ENCODE measurements around the gene NANS. TPM values are rescaled to one million over a fixed set of nuclear protein-coding genes. Genes with fewer than 3 reads are reported as not detected.

NANS gene
- total and polyA plus RNA-seq, 2 of the 13 experiments (the other 11 are each of a cell fraction or from before 2014, with no cell fraction given) = 86.9 to 203 TPM

DNA sequence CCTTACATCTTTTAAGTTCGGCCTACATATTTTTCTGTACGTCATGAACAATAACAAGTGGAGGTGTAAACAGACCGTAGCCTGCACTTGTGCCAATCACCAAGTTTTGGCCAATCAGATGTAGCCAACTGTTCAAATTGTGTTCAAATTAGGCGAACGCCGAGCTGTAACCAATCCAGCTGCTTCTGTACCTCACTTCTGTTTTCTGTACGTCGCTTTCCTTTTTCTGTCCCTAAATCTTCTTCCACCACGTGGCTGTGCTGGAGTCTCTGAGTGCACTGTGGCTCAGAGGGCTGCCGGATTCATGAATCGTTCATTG, 36.0 kb downstream of the NANS start (continued):
- TF ChIP-seq, protein P1, sequence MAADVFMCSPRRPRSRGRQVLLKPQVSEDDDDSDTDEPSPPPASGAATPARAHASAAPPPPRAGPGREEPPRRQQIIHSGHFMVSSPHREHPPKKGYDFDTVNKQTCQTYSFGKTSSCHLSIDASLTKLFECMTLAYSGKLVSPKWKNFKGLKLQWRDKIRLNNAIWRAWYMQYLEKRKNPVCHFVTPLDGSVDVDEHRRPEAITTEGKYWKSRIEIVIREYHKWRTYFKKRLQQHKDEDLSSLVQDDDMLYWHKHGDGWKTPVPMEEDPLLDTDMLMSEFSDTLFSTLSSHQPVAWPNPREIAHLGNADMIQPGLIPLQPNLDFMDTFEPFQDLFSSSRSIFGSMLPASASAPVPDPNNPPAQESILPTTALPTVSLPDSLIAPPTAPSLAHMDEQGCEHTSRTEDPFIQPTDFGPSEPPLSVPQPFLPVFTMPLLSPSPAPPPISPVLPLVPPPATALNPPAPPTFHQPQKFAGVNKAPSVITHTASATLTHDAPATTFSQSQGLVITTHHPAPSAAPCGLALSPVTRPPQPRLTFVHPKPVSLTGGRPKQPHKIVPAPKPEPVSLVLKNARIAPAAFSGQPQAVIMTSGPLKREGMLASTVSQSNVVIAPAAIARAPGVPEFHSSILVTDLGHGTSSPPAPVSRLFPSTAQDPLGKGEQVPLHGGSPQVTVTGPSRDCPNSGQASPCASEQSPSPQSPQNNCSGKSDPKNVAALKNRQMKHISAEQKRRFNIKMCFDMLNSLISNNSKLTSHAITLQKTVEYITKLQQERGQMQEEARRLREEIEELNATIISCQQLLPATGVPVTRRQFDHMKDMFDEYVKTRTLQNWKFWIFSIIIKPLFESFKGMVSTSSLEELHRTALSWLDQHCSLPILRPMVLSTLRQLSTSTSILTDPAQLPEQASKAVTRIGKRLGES (CRISPR knock-in tag; IDR thresholded peaks at IDR 0.05; ENCODE audit: borderline replicate concordance) = no peak
- TF ChIP-seq RARA (CRISPR knock-in tag; IDR thresholded peaks at IDR 0.05) (no peak), ZNF850 (CRISPR knock-in tag; conservative IDR thresholded peaks at IDR 0.05) (no peak), ZNF782 (CRISPR knock-in tag; IDR thresholded peaks at IDR 0.05; ENCODE audit: borderline replicate concordance) (no peak), ARHGAP35 (CRISPR knock-in tag; IDR thresholded peaks at IDR 0.05; ENCODE audit: borderline replicate concordance) (no peak), CCAR2 (optimal IDR thresholded peaks at IDR 0.05; ENCODE audit: low read depth, low read length) (no peak)
- TF ChIP-seq, protein P2, sequence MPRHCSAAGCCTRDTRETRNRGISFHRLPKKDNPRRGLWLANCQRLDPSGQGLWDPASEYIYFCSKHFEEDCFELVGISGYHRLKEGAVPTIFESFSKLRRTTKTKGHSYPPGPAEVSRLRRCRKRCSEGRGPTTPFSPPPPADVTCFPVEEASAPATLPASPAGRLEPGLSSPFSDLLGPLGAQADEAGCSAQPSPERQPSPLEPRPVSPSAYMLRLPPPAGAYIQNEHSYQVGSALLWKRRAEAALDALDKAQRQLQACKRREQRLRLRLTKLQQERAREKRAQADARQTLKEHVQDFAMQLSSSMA (CRISPR knock-in tag; IDR thresholded peaks at IDR 0.05) = no peak

DNA sequence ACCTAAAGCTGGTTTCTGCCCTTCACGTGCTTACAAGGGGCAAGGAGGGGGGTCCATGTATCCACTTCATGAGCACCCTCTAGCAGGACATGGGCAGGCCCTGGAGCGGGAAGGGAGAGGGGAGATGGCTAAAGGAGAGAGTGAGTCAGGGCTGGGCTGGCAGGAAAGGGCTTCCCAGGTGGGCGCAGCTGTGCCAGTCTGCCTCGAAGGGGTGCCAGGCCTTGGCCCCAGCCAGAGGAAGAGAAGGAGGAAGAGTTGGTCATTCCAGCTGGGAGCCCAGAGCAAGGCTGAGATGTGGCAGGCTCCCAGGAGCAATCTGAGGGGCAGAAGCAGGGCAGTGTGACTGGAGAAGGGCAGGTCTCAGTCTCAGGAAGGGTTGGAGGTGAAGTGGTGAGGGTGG, 37.8 kb downstream of the NANS start:
- Histone ChIP-seq H3K79me2 (ENCODE audit: insufficient read depth, low read length) (no peaks in the 10 kb centered on the region), H3K36me3 (replicated peaks in 1 of 2; ENCODE audit: control insufficient read depth in 1 of 2, insufficient read depth in 2 of 2, low read length in 2 of 2) (peaks cover 12 to 33% of the 10 kb centered on the region in 2 experiments), H2AFZ (ENCODE audit: low read length) (no peak overlapping the region), H3K27ac (ENCODE audit: extremely low read length, insufficient read depth, low read length) (no peak overlapping the region), H3K9me3 (ENCODE audit: low read length) (no peaks in the 10 kb centered on the region), H3K4me2 (ENCODE audit: low read depth, low read length) (no peak overlapping the region), H3K27me3 (ENCODE audit: control insufficient read depth in 1 of 2, insufficient read depth in 2 of 2, low read length in 2 of 2) (no peaks in the 10 kb centered on the region), H3K9ac (ENCODE audit: insufficient read depth, low read depth, low read length) (no peak overlapping the region), H3K4me3 (replicated peaks in 1 of 3; ENCODE audit: insufficient read depth in 1 of 3, low read depth in 2 of 3, low read length in 3 of 3) (no peak overlapping the region), H3K4me1 (ENCODE audit: insufficient read depth, low read length) (peaks cover 14% of the 10 kb centered on the region), H4K20me1 (ENCODE audit: insufficient read depth, low read length) (no peaks in the 10 kb centered on the region)
- 93% methylated on average over 4 of the region's 4 CpGs for WGBS (ENCODE audit: low lambda C conversion rate)
- in situ Hi-C loops (cut with HindIII; ENCODE audit: extremely low pct_ligation_motif_present, low pct_unique_long_range_greater_than_20kb) (no loop called here), intact Hi-C loops (cut with micrococcal nuclease; ENCODE audit: unreplicated experiment) (no loop called here)
- DNase-seq (ENCODE audit: low spot score) (no peak), FAIRE-seq (no peak), ATAC-seq (no peak)
- POLR2A ChIA-PET = no interaction called here
- CTCF ChIA-PET (ENCODE audit: low intra/inter-chr PET ratio, low total read pairs) = no interaction called here
- TF ChIP-seq, protein P3, sequence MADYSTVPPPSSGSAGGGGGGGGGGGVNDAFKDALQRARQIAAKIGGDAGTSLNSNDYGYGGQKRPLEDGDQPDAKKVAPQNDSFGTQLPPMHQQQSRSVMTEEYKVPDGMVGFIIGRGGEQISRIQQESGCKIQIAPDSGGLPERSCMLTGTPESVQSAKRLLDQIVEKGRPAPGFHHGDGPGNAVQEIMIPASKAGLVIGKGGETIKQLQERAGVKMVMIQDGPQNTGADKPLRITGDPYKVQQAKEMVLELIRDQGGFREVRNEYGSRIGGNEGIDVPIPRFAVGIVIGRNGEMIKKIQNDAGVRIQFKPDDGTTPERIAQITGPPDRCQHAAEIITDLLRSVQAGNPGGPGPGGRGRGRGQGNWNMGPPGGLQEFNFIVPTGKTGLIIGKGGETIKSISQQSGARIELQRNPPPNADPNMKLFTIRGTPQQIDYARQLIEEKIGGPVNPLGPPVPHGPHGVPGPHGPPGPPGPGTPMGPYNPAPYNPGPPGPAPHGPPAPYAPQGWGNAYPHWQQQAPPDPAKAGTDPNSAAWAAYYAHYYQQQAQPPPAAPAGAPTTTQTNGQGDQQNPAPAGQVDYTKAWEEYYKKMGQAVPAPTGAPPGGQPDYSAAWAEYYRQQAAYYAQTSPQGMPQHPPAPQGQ (CRISPR knock-in tag; IDR thresholded peaks at IDR 0.05; ENCODE audit: borderline replicate concordance) = no peak
- no peak for TF ChIP-seq HDAC2 (CRISPR knock-in tag; IDR thresholded peaks at IDR 0.05)
- no peak for TF ChIP-seq CHCHD3 (CRISPR knock-in tag; IDR thresholded peaks at IDR 0.05)
- no peak for TF ChIP-seq KAT7 (CRISPR knock-in tag; IDR thresholded peaks at IDR 0.05; ENCODE audit: borderline replicate concordance)
- no TSS peak for BruUV-seq (replicated peaks)

All from HepG2 (cell line).